CD14-positive monocyte (primary cell): ENCODE results near the gene MSI2. TPM values are rescaled to one million over a fixed set of nuclear protein-coding genes. Genes with fewer than 3 reads are reported as not detected.

Source experiments
- DNase-seq, 3 donors: peaks; one replicate each; pipeline ENCODE4 v3.0.0-alpha.2; 2011 to 2022
- H2AFZ ChIP-seq: 2 replicates; pipeline ENCODE4 v1.6.0; 2012; ENCODE audit warnings: mild to moderate bottlenecking, low read depth, low read length, inconsistent platforms; ENCODE audit not compliant: insufficient read depth, poor library complexity, severe bottlenecking
- H3K27ac ChIP-seq, 2 donors: 1 replicate in 1 of 2; 2 replicates in 1 of 2; pipeline ENCODE4 v1.5.1; 2012 to 2013; ENCODE audit warnings: low read length in 2 of 2, control low read depth in 1 of 2, inconsistent platforms in 1 of 2, low read depth in 1 of 2, mild to moderate bottlenecking in 1 of 2
- H3K27me3 ChIP-seq, 2 donors: one replicate each; pipeline versions ENCODE4 v1.6.0 to v1.6.1; 2011 to 2013; ENCODE audit warnings: low read length in 2 of 2; ENCODE audit not compliant: control insufficient read depth in 2 of 2, insufficient read depth in 2 of 2
- H3K36me3 ChIP-seq, 2 donors: replicated peaks in 1 of 2; 1 replicate in 1 of 2; 2 replicates in 1 of 2; pipeline versions ENCODE4 v1.5.1 to v1.6.1; 2012 to 2013; ENCODE audit warnings: low read length in 2 of 2, control low read depth in 1 of 2, inconsistent platforms in 1 of 2, mild to moderate bottlenecking in 1 of 2; ENCODE audit not compliant: insufficient read depth in 2 of 2, control insufficient read depth in 1 of 2
- H3K4me1 ChIP-seq, 2 donors: 1 replicate in 1 of 2; 2 replicates in 1 of 2; pipeline versions ENCODE4 v1.5.1 to v1.6.1; 2012 to 2013; ENCODE audit warnings: low read length in 2 of 2, control low read depth in 1 of 2, inconsistent platforms in 1 of 2, mild to moderate bottlenecking in 1 of 2, moderate library complexity in 1 of 2; ENCODE audit not compliant: insufficient read depth in 2 of 2, control insufficient read depth in 1 of 2
- H3K4me2 ChIP-seq: replicated peaks from 2 replicates; pipeline ENCODE3; 2012; ENCODE audit warnings: low read length, moderate library complexity, mild to moderate bottlenecking; ENCODE audit not compliant: poor library complexity, severe bottlenecking; ENCODE audit errors: extremely low read depth
- H3K4me3 ChIP-seq, 3 experiments: fragments of 200-600 bp in 1 of 3; sonication (generic) in 1 of 3; replicated peaks in 1 of 3; 1 replicate in 2 of 3; 2 replicates in 1 of 3; pipeline ENCODE4 v1.5.1; 2011 to 2013; ENCODE audit warnings: low read length in 3 of 3, mild to moderate bottlenecking in 3 of 3, control low read depth in 2 of 3, low read depth in 2 of 3, inconsistent platforms in 1 of 3, moderate library complexity in 1 of 3
- H3K79me2 ChIP-seq: 2 replicates; pipeline ENCODE4 v1.6.0; 2012; ENCODE audit warnings: mild to moderate bottlenecking, control low read depth, inconsistent platforms, low read length, moderate library complexity; ENCODE audit not compliant: insufficient read depth
- H3K9ac ChIP-seq: 2 replicates; pipeline ENCODE4 v1.6.0; 2017; ENCODE audit warnings: low read length, mild to moderate bottlenecking; ENCODE audit not compliant: insufficient read depth, poor library complexity, severe bottlenecking
- H3K9me3 ChIP-seq, 2 donors: replicated peaks in 1 of 2; 1 replicate in 1 of 2; 2 replicates in 1 of 2; pipeline versions ENCODE4 v1.5.1 to v1.6.1; 2012 to 2013; ENCODE audit warnings: low read length in 2 of 2, control low read depth in 1 of 2; ENCODE audit not compliant: control insufficient read depth in 1 of 2, insufficient read depth in 1 of 2
- H4K20me1 ChIP-seq: 2 replicates; pipeline ENCODE4 v1.6.0; 2012; ENCODE audit warnings: mild to moderate bottlenecking, low read length, control low read depth, moderate library complexity; ENCODE audit not compliant: insufficient read depth
- H3K27ac Mint-ChIP-seq, 7 donors: one replicate each; pipeline ENCODE4 v1.8.0; 2020; ENCODE audit warnings: mild to moderate bottlenecking in 7 of 7, mixed read lengths in 7 of 7, moderate library complexity in 6 of 7, inconsistent platforms in 2 of 7
- H3K27me3 Mint-ChIP-seq, 3 donors: one replicate each; pipeline ENCODE4 v1.8.0; 2021 to 2022; ENCODE audit warnings: low read depth in 3 of 3, mild to moderate bottlenecking in 3 of 3, mixed read lengths in 3 of 3, moderate library complexity in 3 of 3, inconsistent platforms in 1 of 3
- H3K36me3 Mint-ChIP-seq, 2 donors: one replicate each; pipeline ENCODE4 v1.8.0; 2020; ENCODE audit warnings: mixed read lengths in 2 of 2, inconsistent platforms in 1 of 2, mild to moderate bottlenecking in 1 of 2
- H3K4me1 Mint-ChIP-seq: one replicate; pipeline ENCODE4 v1.8.0; 2020; ENCODE audit warnings: mild to moderate bottlenecking, mixed read lengths
- H3K4me3 Mint-ChIP-seq, 2 donors: one replicate each; pipeline ENCODE4 v1.8.0; 2020; ENCODE audit warnings: mild to moderate bottlenecking in 2 of 2, mixed read lengths in 2 of 2, moderate library complexity in 1 of 2
- H3K9me3 Mint-ChIP-seq, 7 donors: one replicate each; pipeline ENCODE4 v1.8.0; 2020 to 2022; ENCODE audit warnings: mixed read lengths in 7 of 7, mild to moderate bottlenecking in 6 of 7, moderate library complexity in 6 of 7, inconsistent platforms in 2 of 7
- WGBS: methylation state at CpG from one replicate; pipeline ENCODE4 v1.1.5; 2013; ENCODE audit warnings: missing lambda C conversion rate; ENCODE audit not compliant: insufficient coverage; 5-methylcytosine and 5-hydroxymethylcytosine counted together
- intact Hi-C, 2 donors: fragments of 100-400 bp; cut with micrococcal nuclease; formaldehyde crosslinking; loops; one replicate each; pipeline versions ENCODE4 v1.15.0 to v1.15.1; 2023
- polyA plus RNA-seq, 3 donors: library from polyadenylated mRNA; depleted of rRNA in 1 of 3; unstranded in 2 of 3; stranded (reverse) in 1 of 3; fragments of 300-500 nt in 2 of 3; fragments of >200 nt in 1 of 3; fragmentation: Illumina TruSeq in 2 of 3; gene quantifications; 1 replicate in 2 of 3; 2 replicates in 1 of 3; pipeline ENCODE4 v1.2.3, GENCODE V29; 2012 to 2021
- TF ChIP-seq, protein P1 (sequence below): fragments of 200-600 bp; IDR thresholded peaks from one replicate; pipeline ENCODE4 v1.8.0; 2022; ENCODE audit warnings: antibody characterized with exemption, mild to moderate bottlenecking

Gene MSI2
- polyA plus RNA-seq, 3 donors = 0.20 to 6.6 (median 0.37) TPM

- Mint-ChIP-seq H3K27ac (peak overlapping the region in 1 of 7 donors; percentile 35), H3K27me3 (peaks cover 0 to 8% (median 4%) of the 10 kb centered on the region in 3 donors), H3K9me3 (peaks cover 0 to 7% (median 6%) of the 10 kb centered on the region in 7 donors), H3K4me1 (peaks cover 27% of the 10 kb centered on the region), H3K4me3 (no peak overlapping the region), H3K36me3 (peaks cover 0 to 4% of the 10 kb centered on the region in 2 donors)
- Histone ChIP-seq H2AFZ (no peak overlapping the region), H3K79me2 (no peaks in the 10 kb centered on the region), H3K4me3 (no peak overlapping the region), H3K36me3 (no peaks in the 10 kb centered on the region), H3K9ac (no peak overlapping the region), H4K20me1 (no peaks in the 10 kb centered on the region), H3K9me3 (peaks cover 4 to 7% of the 10 kb centered on the region in 2 donors), H3K4me2 (no peak overlapping the region), H3K4me1 (peaks cover 8 to 20% of the 10 kb centered on the region in 2 donors), H3K27ac (no peak overlapping the region), H3K27me3 (no peaks in the 10 kb centered on the region)
- TF ChIP-seq, protein P1, sequence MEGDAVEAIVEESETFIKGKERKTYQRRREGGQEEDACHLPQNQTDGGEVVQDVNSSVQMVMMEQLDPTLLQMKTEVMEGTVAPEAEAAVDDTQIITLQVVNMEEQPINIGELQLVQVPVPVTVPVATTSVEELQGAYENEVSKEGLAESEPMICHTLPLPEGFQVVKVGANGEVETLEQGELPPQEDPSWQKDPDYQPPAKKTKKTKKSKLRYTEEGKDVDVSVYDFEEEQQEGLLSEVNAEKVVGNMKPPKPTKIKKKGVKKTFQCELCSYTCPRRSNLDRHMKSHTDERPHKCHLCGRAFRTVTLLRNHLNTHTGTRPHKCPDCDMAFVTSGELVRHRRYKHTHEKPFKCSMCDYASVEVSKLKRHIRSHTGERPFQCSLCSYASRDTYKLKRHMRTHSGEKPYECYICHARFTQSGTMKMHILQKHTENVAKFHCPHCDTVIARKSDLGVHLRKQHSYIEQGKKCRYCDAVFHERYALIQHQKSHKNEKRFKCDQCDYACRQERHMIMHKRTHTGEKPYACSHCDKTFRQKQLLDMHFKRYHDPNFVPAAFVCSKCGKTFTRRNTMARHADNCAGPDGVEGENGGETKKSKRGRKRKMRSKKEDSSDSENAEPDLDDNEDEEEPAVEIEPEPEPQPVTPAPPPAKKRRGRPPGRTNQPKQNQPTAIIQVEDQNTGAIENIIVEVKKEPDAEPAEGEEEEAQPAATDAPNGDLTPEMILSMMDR = no peak
- no peak for DNase-seq
- 35% methylated on average over 7 of the region's 14 CpGs for WGBS
- intact Hi-C loops = no loop called here
These were observed 337.6 kb downstream of the MSI2 start for GRCh38 chr17:57593739-57594462.

GRCh38 chr17:57594767-57595166 is 338.4 kb downstream of the MSI2 start:
- Mint-ChIP-seq H3K4me3 (no peak overlapping the region), H3K27me3 (peaks cover 0 to 8% (median 4%) of the 10 kb centered on the region in 3 donors), H3K27ac (no peak overlapping the region), H3K36me3 (no peaks in the 10 kb centered on the region), H3K4me1 (peaks cover 36% of the 10 kb centered on the region), H3K9me3 (peaks cover 0 to 7% (median 6%) of the 10 kb centered on the region in 7 donors)
- H3K27ac ChIP-seq = no peak overlapping the region
- H3K36me3 ChIP-seq = no peaks in the 10 kb centered on the region
- no peak for DNase-seq
- 88% methylated on average over 4 of the region's 5 CpGs for WGBS
- peaks cover 4 to 7% of the 10 kb centered on the region in 2 donors for H3K9me3 ChIP-seq
- intact Hi-C loops = loop anchor here in 1 of 2 donors (5.0 kb wide), 1 partner anchor 78 kb away; no protein-coding TSS in a partner anchor
- no peak overlapping the region for H2AFZ ChIP-seq
- H3K79me2 ChIP-seq = no peaks in the 10 kb centered on the region
- H3K9ac ChIP-seq = no peak overlapping the region
- H3K4me2 ChIP-seq = no peak overlapping the region
- H4K20me1 ChIP-seq = no peaks in the 10 kb centered on the region
- no peaks in the 10 kb centered on the region for H3K27me3 ChIP-seq
- TF ChIP-seq, protein P1 = no peak
- peaks cover 16 to 29% of the 10 kb centered on the region in 2 donors for H3K4me1 ChIP-seq
- no peak overlapping the region for H3K4me3 ChIP-seq
